ENCODE data around the gene MBP.

Gene MBP

DNA sequence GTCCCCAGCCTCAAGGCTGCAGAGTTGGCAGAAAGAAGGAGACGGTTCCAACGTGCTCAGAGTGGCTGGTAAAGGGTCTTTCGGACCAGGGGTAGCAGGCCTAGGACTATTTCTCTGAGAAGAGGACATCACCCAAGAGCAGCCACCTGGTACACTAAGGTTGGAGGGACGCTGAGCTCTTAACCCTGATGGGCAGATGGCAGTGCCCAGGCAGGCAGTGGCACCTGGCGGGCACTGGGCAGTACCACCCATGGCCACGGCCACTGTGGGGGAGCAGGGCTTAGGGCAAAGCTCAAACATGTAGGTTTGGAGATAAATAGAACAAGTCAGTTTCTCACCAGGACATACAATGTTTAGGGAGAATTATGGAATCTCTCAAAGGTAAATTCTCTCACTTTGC, 53.5 kb downstream of the MBP start:
- DNase-seq: peak; percentile 63

DNA sequence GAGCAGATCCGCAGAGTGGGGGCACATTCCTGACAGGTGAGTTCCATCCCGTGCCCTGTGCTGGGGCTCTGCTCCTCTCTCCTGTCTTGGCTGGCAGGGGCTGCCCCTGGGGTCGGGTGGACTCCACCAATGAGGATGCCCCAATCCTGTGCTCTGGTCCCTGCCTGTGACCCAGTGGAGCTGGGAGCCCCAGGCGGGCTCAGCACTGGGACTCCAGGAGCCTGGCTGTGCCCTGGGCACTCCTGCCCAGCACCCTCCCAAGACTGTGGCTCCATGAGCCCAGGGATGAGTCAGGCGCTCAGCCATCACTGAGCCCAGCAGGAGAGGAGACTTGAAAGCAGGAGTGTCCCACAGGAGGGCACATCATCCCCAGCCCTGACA, 53.9 kb downstream of the MBP start:
- DNase-seq: peak; percentile 54

GRCh38 chr18:77077941-77078689, 54.5 kb downstream of the MBP start:
- DNase-seq: no peak

GRCh38 chr18:77077401-77077800, 55.2 kb downstream of the MBP start:
- DNase-seq: peak; percentile 50

DNA sequence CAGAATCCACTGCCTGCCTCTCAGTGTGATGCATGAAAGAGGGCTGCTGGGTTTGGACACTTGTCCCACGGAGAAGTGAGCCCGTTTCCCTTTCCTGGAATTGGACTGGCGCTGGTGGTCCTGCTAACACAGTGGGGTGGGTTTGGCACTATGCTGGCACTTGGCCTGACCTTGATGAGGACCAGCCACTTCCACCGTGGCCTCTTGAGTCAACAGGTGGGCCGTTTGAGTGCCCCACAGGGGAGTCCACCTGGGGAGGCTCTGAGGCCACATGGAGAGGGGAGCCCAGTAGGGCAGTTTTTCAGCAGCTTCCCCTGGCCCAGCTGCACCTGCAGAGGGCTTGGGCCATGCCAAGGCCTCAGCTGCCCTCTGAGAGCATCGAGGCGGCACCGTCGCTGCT, 56.5 kb downstream of the MBP start:
- DNase-seq: peak; percentile 60

DNA sequence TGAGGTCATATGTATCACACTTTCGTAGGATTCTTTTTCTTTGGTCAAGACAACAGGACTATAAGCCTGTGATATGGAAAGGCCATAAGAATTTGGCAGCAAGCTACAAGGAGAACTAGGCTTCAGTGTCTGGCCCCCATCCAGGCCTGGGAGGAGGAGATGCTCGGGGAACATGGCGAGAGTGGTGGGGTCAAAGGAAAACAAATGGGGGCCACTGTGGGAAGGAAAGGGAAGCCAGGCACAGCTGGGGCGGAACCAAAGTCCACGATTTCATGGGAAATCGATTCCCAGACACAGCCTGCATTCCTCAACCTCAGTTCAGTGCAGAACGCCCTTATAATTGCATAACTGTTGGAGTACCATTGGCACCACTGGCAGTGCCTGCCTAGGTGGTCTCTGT, 58.2 kb downstream of the MBP start:
- no peak for DNase-seq

DNA sequence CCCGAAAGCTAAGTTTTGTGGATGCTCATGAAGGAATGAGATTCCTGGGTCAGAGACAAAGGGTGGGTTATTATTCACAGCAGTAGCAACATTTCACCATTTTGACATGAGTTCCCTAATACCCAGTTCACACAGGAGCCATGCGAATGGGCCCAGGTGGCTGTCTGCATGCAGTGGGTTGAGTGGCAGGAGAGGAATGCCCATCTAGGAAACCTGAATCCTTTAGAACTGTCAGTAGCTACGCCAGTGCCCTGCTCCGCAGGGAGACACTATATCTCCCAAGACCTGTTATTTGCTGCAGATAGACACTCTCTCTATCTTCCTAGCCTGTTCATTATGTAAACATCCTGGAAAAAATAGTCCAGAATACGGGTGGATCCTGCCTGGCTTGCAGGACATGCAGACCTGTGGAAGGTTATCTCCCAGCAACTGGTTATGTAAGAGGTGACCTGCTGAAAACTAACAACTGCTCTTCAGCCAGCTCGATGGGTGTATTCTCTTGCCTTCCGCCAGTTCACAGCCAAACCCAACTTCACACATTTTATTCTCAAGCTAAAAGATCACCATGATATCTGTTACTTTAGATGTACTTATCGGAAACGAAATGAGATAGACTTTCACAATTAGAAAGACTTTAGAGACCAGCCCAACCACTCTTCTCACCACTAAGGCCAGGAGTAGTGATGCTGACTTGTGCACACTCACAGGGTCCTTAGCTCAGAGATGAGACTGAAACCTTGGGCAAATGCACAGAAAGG, 59.1 kb downstream of the MBP start:
- DNase-seq: no peak

DNA sequence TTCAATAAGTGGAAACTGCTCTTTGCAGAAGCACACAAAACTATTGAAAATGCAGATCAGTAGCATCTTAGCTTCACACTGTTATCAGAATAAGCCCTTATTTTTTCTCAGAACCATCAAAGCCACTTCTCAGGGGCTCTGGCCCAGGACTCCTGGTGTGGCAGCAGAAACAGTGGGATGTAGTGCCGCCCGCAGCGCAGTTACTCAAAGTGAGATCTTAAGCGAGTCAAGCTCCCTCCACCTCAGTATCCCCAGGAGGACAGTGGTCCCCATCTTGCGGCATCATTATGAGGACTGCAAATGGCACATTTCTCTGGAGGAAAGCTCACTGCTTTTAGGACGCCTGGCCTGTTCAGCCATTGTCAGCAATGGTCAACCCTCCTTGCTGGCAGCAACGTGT, 60.0 kb downstream of the MBP start:
- no peak for DNase-seq

GRCh38 chr18:77071711-77072292, 60.8 kb downstream of the MBP start:
- peak; percentile 87 for DNase-seq

- no peak for DNase-seq
These were observed 61.5 kb downstream of the MBP start for GRCh38 chr18:77071061-77071460.

DNA sequence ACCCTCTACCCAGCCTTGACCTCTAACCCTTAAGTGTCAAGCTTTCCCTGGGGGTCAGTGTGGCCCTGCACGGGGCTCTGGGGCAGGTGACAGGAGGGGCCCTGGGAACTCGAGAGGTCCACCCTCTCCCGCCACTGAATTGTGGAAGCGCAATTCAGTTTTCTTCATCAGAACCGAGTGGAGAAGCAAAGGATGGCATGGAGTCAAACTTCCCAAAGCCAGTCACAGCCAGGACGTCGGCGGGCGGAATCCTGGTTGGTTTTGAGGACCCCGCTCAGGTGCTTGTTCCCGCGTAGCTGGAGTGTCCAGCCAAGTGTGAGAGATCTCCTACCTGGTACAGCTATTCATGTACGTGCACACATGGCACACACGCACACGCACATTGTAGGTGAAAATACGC, 62.0 kb downstream of the MBP start:
- DNase-seq: no peak

GRCh38 chr18:77069931-77070330, 62.7 kb downstream of the MBP start:
- peak; percentile 81 for DNase-seq

- DNase-seq: no peak
These were observed 63.1 kb downstream of the MBP start for GRCh38 chr18:77069482-77069881.

GRCh38 chr18:77068321-77069312, 64.0 kb downstream of the MBP start:
- peak; percentile 76 for DNase-seq

DNA sequence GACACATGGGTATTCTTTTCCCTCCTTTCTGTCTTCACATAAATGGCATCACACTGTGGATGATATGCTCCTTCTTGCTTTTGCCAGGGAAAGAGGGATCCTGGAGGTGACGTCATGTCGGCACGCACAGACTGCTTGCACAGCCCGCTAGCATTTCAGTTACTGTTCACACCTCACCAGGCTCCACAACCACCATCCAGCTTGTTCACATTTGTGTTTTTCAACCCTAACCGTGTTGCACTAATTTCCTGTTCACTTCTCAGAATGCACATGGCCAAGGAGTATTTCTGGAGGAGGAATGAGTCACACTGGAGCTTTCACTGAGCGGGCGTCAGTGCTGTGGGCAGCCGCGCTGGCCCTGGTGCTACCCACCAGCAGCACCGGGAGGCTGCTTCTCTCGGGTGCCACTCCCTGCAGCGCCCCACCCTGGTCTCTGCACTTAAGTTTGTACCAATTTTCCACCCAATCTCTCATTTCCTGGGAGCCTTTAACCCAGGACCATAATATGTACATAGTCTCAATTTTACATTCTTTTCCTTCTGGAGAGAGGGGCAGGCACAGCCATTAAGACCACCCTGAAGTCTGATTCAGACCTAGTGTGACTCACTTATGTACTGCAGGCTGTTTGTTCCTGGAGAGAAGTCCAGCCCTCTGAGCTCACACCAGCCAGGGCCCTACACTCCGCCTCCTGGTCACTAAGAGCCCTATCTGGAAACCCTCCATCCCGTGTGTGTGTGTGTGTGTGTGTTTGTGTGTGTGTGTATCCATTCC, 65.1 kb downstream of the MBP start:
- DNase-seq: peak; percentile 88

GRCh38 chr18:77066689-77067088, 65.9 kb downstream of the MBP start:
- no peak for DNase-seq

DNA sequence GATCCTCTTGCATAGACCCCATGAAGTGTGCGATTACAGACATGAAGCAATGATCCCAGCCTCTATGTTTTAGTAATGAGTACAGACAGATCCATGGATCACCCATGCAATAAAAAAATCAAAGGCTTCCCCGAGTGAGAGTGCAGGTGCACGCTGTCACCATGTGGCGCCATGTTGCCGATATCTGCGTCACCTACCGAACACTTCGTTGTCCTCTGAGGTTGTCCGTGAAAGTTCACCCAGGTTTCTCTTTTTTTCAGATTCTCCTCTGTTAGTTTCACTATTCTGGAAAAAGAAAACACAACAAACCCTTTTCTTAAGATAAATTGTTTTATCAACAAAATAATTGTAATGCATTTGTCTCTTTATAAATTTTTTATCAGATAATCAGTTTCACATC, 66.5 kb downstream of the MBP start:
- DNase-seq: no peak

DNA sequence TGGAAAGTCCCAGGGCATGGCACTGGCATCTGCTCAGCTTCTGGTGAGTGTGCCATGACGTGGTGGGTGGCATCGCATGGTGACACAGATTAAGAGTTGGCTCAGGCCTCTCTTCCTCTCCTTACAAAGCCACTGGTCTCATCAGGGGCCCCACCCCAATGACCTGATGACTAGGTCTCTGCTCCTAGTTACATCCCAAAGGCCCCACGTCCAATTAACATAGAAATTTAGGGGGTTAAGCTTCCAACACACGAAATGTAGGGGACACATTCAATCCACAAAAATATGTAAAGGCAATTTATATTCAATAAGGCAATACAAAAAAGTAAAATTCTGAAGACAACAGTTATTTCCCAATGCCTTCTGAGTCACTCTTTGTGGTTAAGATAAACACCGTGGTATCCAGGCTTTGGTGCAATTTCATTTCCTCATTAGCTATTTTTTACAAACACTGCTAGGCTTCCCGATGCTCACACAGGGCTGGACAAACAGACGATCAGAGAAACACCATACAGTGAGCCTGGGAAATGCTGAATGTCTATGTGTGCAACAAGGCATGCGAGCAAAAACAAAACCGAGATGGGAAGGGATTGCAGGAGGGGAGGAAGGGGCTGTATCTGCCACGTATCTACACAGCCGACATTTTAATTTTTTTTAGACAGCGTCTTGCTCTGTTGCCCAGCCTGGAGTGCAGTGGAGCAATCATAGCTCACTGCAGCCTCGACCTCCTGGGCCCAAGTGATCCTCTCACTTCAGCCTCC, 67.2 kb downstream of the MBP start:
- peak; percentile 85 for DNase-seq

DNA sequence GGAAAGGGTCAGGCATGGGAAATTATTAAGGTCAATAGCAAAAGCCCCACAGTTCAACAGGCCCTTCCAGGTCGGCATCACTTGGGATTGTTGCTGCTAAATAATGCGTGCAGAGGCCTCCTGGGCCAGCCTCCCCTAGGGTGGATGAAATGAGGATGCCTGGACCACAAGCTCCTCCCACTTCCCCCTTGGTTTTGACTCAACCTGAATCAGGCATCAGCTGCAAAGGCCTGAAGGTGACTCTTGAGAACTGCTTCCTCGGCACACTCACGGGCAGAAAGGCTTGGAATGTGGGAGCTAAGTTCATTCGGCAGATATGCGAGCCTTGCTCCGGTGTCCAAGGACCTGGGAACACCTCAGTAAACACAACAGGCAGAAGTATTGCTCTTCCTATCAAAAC, 69.3 kb downstream of the MBP start:
- DNase-seq: peak; percentile 92

GRCh38 chr18:77062518-77063003, 70.0 kb downstream of the MBP start:
- DNase-seq: peak; percentile 86

DNA sequence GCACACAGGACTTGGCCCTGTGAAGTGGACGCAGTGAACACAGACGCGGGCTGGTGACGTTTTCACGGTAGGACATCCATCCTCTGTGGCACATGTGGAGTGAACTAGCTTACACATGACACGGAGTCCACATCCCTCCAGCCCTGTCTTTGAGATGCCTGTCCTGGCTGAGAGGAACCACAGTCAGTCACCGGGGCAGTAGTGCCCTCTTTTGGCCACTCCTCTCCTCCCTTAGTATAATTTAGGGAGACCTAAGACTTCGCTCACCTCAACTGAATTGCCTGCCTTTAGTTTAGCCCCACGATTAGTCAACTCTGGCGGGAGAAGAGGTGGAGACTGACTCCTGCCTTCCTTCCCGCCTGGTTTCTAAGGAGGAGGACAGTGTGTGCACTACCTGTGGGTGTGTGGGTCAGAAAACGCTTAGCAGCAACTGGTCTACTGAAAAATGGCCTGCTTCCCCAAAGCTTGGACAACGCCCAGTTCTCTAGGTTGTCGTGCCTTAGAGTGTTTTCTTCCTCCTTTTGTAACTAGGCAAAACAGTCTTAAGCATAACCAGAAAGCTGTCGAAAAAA, 70.6 kb downstream of the MBP start:
- peak; percentile 73 for DNase-seq

Data from activated effector memory CD4-positive, alpha-beta T cell treated with anti-CD3 and anti-CD28 coated beads, Interleukin-2, amount 50 U/mL, for 16 hours (primary cell).